GM18907 (cell line): Measurements from ENCODE around the gene CELA3B.
"Not testable (repeated sequence)": the region's sequence is repeated elsewhere in the genome, so short reads cannot be mapped to it uniquely, and the experiment has no call there.

Source experiments
- ATAC-seq: cut with Tn5 transposase; IDR thresholded peaks from one replicate; pipeline ENCODE4 v1.9.1; 2021; ENCODE audit warnings: mild to moderate bottlenecking, moderate library complexity; ENCODE audit not compliant: unreplicated experiment

Gene CELA3B

GRCh38 chr1:22005261-22006149 is 28.7 kb downstream of the CELA3B start:
- ATAC-seq, result not testable (repeated sequence)

- ATAC-seq, result not testable (repeated sequence)
Measured at GRCh38 chr1:22006736-22007135, 29.9 kb downstream of the CELA3B start.

GRCh38 chr1:22007262-22007661 is 30.4 kb downstream of the CELA3B start:
- ATAC-seq, result not testable (repeated sequence)

GRCh38 chr1:22009566-22009965 is 32.7 kb downstream of the CELA3B start:
- not testable (repeated sequence) for ATAC-seq

- not testable (repeated sequence) for ATAC-seq
Measured at GRCh38 chr1:22012752-22013151, 35.9 kb downstream of the CELA3B start.

GRCh38 chr1:22014575-22015206 is 37.9 kb downstream of the CELA3B start:
- not testable (repeated sequence) for ATAC-seq

- ATAC-seq, result peak; percentile 67
Measured at GRCh38 chr1:22018583-22019559, 42.0 kb downstream of the CELA3B start.

- no peak for ATAC-seq
Measured at GRCh38 chr1:22021061-22021460, 44.2 kb downstream of the CELA3B start.

GRCh38 chr1:22024485-22025367 is 47.9 kb downstream of the CELA3B start:
- ATAC-seq, result peak; percentile 51

- peak; percentile 73 for ATAC-seq
Measured at GRCh38 chr1:22025368-22026155, 48.7 kb downstream of the CELA3B start.

- ATAC-seq, result no peak
Measured at GRCh38 chr1:22026924-22027289, 50.1 kb downstream of the CELA3B start.

GRCh38 chr1:22030057-22030456 is 53.2 kb downstream of the CELA3B start:
- ATAC-seq, result no peak

GRCh38 chr1:22030473-22030872 is 53.7 kb downstream of the CELA3B start:
- no peak for ATAC-seq

GRCh38 chr1:22031214-22031962 is 54.6 kb downstream of the CELA3B start:
- ATAC-seq, result no peak

GRCh38 chr1:22034834-22035233 is 58.0 kb downstream of the CELA3B start:
- ATAC-seq, result not testable (repeated sequence)

- ATAC-seq, result no peak
Measured at GRCh38 chr1:22037520-22037919, 60.7 kb downstream of the CELA3B start.

- no peak for ATAC-seq
Measured at GRCh38 chr1:22038036-22038435, 61.2 kb downstream of the CELA3B start.
